Activated naive CD4-positive, alpha-beta T cell treated with Interleukin-2 at 50 U/mL for 16 hours (primary cell): ENCODE measurements around the gene MEIS2.

Experiments used
- DNase-seq: peaks from one replicate; pipeline ENCODE4 v3.0.0-alpha.2; 2020

The MEIS2 gene

DNA sequence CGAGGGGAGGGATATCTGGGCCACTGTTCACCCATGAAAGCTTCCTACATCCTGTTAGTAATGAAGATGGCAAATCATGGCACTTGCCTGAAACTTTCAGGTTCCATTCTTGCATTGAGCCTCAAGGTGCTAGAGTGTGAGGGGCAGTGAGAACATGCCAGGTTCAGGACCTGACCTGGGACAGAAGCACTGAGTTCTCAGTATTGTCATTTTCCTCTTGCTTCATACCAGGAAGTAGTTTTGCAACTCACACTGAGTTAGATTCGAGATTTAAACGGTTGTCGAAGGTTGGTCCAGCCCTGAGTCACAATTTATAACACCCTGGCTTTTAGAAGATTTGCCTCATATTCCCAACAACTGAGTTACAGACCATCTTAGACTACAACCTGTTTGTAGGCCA is 11.8 kb upstream of the MEIS2 start:
- DNase-seq: no peak

DNA sequence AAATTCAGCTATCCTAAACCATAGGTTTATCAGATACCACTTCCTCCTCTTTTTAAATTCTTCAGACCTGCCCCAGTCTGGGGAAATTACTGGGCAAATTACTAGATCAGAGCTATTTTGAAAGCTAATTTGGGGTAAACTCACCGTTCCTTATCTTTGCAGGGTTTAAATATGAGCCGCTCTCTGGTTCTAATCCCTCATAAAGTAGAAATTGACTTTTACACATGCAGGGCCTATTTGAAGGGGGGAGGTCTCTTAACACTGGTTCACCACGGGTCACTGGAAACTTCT is 11.0 kb upstream of the MEIS2 start:
- no peak for DNase-seq

DNA sequence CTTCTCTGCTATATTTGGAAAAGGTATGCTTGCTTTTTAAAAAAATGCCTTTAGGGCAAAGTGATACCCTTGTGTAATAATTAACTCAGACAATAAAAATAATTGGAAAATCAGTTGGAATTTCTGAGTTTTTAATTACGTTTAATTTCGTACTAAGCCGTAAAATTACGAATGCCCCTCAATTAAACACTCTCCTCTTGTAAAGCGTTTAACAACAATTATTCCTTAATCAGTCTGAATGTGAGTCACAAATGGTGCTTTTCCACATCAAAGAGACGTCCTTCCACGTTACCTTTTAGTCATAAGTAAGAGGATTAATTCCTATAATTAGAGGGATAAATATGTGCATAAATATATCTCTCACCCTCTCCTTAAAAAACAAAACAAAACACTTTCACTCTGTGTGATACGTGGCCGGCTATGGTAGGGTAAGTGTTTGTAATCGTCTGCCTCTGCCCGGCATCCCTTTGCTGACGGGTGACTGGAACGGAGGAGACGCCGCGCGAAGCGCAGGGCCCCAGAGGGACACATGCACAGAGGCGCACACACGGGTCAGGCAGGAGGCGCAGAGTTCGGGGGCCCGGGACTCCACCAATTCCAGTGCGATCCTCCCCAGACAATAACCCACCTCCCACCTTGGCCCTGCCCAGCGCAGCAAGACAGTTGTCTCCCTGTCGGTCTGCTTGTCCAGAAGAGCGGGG is 9.7 kb upstream of the MEIS2 start:
- DNase-seq: no peak

DNA sequence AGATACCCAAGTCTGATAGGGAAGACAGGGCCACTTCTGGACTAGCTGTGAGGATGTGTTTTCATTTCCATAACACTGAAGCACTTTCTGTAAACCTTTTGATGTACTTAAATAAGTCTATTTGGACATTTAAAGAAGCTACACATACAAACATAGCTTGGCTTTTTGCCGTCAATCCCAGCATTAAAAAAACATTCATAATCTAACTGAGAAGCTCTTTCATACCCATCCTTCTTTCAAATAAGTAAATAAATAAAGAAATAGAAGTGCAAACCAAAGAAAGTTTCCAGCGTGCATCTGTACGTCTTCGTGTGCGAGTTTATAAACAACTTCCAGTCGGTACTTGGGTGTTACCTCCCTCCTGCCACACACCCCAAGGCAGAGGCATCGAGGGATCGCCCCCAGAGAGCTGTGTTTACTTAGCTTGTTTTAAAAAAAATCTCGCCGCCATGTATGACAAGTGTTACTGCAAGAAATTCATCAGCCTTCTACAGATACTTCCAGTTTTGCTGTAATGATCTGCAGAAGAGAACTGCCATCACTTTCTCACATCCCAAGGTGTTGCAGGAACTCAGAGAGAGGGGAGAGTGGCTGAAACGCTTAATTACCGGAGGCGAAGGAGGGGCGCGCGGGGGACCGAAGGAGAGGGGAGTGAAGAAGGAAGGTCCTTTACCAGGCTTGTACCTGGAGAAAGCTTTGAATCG is 9.0 kb upstream of the MEIS2 start:
- DNase-seq: no peak

DNA sequence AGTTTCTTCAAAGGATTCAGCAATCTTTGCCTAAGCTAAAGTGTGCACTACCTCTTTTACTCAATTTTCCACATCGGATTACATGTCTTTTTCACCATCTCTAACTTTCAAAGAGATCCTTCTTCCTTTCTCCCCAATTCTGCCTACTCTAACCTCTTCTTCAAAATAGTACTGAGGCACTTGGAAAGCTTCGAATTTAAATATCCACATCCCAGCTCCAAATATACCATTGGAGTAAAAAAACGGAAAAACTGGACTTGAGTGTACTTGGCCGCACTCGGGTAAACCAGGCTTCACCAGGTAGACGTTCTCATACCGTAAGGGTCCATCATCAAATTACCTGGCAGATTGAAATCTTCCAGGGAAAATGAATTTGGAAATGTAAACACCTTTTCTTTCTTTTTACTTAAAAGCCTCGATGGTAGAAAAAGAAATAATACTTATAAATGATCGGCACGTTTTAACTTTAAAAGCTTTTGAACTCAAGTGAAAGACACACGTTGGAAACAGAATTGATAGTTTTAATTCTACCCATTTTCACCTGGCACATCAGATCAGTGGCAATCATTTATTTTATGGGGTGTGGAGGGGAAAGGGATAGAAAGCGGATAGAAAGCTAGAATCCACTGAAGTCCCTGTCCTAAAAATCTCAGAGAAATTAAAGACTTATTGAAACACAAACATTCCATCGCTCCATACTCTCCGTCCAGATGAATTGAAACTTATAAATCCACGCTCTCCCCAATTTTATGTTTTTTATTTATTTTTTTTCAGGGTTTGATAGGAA is 8.2 kb upstream of the MEIS2 start:
- no peak for DNase-seq

DNA sequence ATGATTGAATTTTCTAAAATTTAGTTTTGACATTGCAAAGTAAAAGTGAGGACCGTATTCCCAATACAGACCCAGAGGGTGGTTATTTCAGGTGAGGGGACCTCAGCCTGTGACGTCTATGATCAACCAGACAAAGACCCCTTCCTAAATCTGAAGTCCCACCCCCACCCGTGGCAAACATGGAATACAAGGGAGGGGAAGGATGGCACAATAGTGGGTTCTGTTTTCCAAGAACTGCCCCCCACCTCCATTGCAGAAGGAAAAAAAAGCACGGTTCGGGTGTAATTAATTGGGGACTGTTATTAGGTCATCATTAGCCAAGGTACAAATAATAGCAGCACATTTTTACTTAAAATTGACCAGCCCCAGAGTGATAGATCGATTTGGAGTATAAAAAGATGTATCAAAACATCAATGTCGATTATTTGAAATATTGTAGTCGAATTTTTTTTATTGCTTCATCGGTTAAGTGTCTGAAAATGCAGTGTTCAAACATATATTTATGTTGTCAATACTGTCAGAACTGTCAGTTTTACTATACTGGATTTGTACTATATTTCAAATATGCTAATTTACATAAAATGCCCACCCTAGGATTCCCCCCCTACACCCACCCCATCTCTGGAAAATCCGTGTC is 7.5 kb upstream of the MEIS2 start:
- DNase-seq: no peak

DNA sequence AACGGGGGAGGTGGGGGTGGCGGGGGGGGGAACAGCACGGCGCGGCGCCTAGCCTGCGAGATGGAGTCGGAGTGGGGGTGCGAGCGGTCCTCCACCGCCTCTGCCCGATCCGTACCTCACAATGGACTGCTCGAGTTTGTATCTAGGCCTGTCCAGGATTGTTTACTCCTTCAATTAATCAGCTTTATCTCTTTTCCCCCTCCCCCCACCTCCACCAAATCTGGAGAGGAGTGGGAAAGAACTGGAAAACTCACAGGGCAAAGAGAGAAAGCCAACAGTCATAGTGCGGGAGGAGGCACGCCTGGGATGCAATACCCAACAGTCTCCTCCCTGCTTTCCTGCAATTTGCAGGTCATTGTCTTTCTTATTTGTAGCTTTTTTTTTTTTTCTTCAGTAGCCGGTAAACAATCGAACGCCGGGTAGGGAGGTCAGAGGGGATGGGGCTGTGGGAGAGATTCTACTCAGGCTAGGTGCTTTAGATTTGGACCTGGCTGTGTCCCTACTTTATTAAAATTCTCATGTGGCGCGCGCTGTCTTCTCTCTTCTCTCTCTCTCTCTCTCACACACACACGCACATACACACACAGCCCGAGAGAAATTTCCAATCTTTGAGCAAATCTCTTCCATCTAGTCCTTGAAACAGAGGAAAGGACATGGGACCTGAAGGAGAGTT is 6.9 kb upstream of the MEIS2 start:
- DNase-seq: no peak

DNA sequence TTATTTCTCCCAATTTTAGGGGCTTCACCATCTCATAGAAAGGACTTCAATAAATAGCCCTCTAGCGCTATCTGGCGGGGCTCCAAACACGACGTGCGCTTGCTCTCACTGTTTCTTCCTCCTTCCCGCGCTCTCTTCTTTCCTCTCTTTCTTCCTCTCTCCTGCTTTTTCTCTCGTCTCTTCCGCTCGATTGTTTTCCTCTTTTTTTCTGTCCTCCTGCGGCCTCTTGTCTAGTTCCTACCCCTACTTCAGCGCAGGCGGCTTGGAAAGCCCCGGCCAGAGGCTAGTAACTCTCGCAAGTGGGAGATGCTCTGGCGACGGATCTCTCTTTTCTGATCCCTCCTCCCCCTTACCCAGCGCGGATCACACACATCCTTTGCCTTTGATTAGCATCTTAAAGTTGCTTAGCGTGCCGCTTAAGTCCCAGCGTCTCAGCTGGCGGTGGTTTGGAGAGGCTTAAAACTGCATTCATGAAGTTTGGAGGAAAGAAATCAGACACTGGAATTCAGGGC is 6.2 kb upstream of the MEIS2 start:
- DNase-seq: no peak

DNA sequence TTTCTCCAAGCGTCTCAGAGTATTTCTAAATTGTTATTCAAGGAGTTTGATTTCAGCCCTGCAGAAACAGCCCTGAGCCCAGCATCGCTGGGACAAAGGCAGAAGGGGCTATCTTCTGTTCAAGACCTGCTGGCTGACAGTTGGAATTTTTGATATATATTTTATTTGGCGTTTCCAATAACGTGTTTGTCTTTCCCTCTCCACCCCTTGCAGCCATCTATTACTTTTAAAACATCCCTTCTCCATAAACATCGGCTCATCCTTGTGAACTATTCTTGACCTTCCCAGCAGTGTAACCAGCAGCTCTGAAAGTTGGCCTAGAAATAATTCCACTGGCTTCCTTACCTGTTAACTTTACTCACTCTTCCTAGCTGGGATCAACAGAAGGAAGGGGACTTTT is 5.5 kb upstream of the MEIS2 start:
- no peak for DNase-seq

DNA sequence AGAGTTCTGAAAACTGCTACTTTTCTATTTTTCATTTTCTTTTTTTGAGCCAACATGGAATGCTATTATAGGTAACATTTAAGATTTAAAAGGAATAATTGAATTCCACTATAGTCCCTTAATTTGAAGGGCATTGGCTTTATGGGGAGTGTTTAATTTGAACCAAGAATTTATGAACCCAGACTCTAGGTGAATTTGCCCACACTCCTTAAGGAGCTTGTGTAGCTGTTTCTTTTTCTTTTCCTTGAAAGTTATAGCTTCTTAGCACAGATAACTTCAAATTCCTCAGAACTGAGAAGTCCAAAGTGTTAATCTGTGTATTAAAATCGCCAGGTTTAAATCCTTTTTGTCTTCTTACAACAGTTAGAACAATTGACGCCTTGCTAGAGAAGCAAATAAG is 4.7 kb upstream of the MEIS2 start:
- no peak for DNase-seq

DNA sequence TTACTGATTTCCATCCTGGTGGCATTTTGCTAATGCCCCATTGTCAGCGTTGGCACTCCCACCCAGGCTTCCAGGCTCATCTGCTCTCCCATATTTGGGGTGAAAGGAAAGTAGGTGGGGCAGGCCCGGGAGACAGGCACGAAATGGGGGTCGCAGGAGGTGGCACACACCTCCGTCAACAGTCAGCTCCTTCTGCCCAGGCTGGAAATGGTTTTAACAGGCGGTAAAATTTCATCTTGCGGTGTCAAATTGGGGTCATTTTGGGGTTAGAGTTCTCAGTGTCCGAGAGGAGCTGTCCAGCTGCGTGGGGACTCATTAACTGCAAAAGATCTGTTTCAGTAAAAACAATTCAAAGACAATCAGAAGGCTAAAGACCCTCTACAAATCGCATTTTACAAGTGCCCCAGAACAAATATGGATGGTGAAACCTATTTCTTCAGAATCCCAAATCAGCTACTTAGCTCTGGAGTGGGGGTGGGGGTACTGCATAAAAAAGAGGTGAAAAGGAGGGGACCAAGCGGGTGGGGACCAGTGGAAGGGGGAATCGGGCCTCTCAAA is 4.2 kb upstream of the MEIS2 start:
- DNase-seq: no peak

DNA sequence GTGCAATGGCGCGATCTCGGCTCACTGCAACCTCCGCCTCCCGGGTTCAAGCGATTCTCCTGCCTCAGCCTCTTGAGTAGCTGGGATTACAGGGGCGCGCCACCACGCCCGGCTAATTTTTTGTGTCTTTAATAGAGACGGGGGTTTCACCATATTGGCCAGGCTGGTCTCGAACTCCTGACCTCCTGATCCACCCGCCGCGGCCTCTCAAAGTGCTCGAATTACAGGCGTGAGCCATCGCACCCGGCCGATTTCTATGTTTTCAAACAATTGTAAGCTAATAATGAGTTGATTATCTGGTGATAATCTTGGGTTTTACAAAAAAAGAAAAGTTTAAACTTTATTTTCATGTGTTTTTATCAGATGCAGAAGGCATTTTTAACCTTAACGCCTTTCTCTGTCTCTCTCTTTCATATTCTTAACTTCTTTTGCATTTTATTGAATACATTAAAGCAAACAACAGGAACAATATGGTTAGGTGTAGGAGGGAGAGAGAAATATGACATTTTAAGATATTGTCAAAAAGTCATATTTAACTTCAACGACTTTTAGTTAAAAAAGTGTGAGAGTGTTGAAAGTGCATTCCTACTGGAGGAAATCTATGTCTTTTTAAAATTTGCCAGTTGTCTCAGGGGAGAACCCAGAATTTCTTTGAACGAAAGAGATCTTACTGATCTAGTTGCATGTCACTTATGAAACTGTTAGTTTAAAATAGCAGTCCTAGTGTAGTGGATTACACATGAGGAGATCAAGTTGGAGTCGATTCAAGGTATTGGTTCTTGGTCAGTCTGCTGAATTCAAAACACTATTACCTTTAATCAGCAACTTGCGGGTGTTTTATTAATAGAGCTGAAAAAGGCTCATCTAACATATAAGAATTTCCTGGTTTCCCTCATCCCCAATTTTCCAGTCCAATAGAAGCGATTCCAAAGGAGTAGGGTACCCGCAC is 3.4 kb upstream of the MEIS2 start:
- no peak for DNase-seq

DNA sequence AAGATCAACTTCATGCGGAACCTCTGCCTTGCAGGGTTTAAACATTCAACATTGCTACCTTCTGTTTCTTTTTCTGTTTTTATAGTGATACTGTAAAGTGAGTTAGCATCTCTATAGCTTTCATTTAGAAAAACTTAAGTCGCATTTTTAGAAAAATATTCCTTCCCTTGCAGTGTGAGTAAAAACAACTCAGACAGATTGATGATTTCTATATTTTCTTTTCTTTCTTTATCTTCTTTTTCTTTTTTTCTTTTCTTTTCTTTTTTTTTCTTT is 2.8 kb upstream of the MEIS2 start:
- DNase-seq: no peak

DNA sequence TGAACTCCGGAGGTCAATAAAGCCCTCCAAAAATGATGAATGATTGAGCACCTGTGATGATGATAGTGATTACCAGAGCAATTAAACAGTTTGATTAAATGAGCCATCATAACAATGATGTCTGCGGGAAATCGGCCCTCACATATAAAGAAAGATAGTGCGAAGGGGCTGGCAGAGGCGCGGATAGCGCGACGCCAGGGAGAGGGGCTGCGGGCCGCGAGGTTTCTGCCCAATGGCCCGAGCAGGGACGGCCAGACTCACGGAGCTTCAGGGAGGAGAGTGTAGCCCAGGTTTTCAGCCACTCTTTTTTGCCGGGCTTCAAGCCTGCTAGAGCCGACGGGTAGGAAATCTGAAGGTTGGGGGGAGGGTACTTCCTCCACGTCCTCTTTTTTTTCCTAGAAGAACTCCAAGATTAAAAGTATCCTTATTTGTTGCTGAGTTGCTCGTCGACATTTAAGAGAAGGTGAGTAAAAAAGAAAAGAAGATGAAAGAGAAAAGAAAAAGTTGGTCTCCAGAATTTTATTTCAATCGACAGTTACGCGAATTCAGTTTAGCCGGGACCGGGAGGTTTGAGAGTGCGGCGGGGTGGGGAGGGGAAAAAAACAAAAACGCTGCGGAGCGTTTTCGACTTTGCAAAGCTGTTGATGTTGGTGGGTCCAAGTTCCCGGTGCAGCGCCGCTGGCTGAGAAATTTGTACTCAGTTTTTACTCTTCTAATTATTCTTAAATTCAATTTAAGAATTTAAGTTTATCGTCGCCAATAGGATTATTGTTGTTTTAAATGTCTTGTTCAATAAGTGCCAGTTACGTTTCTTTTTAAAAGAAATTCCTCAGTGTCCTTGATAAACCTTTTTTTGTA is 2.2 kb upstream of the MEIS2 start:
- DNase-seq: no peak

DNA sequence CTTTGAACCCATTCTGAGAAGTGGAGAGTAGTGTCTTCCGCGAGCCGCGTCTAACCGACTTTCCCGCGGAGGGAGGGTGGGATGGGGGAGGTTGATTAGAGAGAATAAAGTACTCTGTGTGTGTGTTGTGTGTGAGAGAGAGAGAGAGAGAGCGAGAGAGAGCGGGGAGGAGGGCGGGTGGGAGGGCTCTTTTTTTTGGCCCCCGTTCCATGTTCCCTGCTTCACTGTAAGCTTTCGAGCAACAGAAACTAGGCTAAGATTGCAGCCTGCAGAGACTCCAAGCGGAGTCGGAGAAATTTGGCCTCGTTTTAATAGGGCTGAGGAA is 1.6 kb upstream of the MEIS2 start:
- DNase-seq: no peak

DNA sequence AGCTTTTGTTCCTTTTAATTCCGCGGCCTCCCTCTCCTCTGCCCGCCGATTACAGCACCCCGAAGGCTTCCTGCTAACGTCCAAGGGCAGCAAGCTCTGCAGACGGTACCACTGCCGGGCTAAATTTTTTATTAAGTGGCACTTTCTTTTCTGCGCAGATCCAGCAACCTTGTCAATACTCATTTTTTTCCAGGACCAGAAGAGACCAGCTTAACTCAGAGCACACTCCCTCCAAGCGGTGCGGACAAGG is 542 bp upstream of the MEIS2 start:
- DNase-seq: no peak

DNA sequence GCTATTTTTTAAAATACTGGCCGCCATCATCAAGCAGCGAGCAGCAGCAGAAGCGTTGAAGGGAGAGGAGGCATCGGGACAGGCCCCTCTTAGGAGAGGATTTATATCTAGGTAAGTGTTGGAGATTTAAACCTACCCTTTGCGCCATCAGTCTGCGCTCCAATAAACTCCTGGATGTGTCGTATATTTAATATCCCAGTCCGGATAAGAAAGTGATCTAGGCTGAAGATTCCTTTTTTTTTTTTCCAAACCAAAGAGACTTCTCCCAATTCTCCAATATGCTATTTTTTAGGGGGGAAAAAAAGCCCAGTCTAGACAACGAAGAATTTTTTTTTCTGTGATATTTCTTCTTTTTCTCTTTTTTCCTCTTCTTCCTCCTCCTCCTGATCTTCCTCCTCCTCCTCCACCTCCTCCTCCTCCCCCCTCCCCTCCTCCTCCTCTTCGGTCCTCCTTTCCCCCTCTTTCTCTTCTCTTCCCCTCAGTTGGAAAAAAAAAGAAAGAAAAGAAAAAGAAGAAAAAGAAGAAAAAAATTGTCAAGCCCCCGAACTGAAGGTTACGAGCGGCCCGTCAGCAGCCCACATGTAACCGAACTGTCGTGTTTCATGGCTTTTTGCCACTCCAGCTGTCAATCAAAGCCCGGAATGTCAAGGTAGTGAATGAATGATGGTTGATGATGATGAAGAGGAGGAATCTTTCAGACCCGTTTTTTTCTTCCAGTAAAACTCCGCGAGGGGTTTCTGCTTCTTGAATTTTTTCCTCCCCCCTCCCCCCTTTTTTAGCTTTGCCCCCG is 835 bp downstream of the MEIS2 start:
- DNase-seq: no peak

DNA sequence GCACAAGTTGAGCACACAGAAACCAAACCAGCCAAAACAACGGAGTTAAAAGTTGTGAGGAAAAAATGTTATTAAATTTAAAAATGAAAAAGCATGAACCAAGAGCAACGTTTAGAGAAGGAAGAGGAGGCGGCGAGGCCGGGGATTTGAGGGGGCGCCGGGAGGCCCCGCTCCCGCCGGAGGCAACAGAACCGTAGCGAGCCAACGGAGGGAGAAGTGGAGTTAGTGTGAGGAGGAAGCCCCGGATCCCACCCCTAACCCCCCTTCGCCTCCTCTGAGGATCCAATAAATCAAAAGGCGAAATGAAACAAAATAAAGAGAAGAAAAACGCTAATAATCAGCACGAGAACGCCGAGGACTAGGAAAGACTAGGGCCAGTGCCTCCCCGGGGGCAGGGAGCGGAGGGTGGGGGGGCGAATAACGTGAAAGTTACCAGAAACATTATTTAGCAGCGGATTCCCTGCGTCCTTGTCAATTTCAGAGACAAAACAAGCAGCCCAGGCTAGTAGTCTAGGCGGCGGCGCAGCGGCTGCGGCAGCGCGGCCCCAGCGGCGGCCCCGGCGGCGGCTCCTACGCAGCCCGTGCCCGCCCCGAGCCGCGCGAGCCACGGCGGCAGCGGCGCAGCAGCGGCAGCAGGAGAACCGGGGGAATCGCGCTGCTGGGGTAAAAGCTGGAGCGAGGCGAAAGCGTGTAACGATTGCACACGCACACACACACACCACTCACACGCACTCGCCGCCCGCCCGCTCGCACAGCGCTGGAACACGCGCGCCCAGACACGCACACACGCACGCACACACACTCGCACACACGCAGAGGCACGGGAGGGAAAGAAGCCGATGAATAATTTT is 1.7 kb downstream of the MEIS2 start:
- no peak for DNase-seq

DNA sequence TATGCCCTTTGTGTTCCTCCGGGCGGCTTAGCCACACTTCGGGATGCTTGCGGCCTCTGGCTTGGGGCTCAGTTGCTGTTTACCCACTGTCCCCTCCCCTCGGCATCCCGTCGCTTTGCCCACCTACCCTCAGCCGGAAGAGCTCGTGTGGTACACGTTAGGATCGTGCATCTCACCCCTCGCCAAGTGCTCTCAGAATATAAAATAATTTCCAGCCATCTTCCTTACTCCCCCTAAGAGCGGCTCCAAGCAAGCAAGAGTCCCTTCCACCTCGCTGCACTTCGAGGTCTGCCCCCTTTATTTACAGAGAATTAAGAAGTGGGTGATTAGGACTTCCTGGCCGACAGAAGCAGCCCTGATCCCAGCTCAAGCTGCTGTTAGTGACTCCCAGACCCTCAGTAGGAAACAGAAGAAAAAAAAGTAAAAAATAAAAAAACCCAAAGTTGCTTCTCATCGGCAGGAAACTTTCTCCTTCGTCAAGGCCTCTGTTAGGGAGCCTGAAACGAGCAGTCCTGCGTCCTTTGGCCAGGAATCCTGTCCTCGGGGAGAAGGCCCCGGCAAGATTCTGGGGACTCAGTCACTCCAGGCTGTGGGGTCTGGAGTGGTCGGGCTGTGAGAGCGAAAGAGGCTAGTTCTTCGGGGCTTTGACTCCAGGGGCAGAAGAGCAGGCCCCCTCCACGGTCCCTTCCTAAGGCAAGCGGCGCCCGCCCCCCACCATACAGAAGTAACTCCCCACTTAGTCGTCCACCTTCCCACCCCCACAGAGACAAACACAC is 3.0 kb downstream of the MEIS2 start:
- DNase-seq: no peak
